ENCODE measurements around the gene SGIP1.

DNA sequence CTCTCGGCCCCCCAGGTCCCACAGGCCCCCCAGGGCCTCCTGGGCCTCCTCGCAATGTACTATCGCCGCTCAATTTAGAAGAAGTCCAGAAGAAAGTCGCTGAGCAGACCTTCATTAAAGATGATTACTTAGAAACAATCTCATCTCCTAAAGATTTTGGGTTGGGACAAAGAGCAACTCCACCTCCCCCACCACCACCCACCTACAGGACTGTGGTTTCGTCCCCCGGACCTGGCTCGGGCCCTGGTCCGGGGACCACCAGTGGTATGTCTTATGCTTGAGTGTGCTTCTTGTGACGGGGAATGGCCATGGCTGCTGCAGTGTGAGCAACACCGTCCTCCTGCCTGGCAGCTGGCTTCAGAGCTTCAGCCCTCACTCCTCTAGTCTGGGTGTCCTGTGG, 148.2 kb downstream of the SGIP1 start:
- TF ChIP-seq, protein P1, sequence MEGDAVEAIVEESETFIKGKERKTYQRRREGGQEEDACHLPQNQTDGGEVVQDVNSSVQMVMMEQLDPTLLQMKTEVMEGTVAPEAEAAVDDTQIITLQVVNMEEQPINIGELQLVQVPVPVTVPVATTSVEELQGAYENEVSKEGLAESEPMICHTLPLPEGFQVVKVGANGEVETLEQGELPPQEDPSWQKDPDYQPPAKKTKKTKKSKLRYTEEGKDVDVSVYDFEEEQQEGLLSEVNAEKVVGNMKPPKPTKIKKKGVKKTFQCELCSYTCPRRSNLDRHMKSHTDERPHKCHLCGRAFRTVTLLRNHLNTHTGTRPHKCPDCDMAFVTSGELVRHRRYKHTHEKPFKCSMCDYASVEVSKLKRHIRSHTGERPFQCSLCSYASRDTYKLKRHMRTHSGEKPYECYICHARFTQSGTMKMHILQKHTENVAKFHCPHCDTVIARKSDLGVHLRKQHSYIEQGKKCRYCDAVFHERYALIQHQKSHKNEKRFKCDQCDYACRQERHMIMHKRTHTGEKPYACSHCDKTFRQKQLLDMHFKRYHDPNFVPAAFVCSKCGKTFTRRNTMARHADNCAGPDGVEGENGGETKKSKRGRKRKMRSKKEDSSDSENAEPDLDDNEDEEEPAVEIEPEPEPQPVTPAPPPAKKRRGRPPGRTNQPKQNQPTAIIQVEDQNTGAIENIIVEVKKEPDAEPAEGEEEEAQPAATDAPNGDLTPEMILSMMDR (IDR thresholded peaks at IDR 0.05) = no peak
- no peak for TF ChIP-seq POLR2A (IDR thresholded peaks at IDR 0.05)
